ENCODE measurements around the gene REX1BD. TPM values are rescaled to one million over a fixed set of nuclear protein-coding genes. Genes with fewer than 3 reads are reported as not detected.

REX1BD gene
- total RNA-seq, 6 experiments from 2014 or later, result 30.4 to 71.7 (median 45.6) TPM

GRCh38 chr19:18616023-18616422 is 27.4 kb downstream of the REX1BD start:
- ATAC-seq (no peak), DNase-seq (no peak)
- Histone ChIP-seq H3K27ac (no peak overlapping the region), H3K36me3 (no peaks in the 10 kb centered on the region), H3K4me3 (no peak overlapping the region), H3K9me3 (no peaks in the 10 kb centered on the region), H3K27me3 (peaks cover 0 to 6% of the 10 kb centered on the region in 2 donors), H3K4me1 (peaks cover 0 to 3% (median 0%) of the 10 kb centered on the region in 4 donors)
- intact Hi-C loops (cut with DNase I), result no loop called here
- TF ChIP-seq POLR2A (IDR thresholded peaks at IDR 0.05) (no peak), CTCF (IDR thresholded peaks at IDR 0.05) (no peak)
- 83% methylated on average over 1 of the region's 3 CpGs for WGBS (ENCODE audit: insufficient coverage, low coverage, low lambda C conversion rate, missing lambda C conversion rate)

GRCh38 chr19:18617562-18617961 is 29.0 kb downstream of the REX1BD start:
- no peak overlapping the region for H3K4me3 ChIP-seq
- no peaks in the 10 kb centered on the region for H3K27me3 ChIP-seq
- H3K9me3 ChIP-seq, result no peaks in the 10 kb centered on the region
- H3K27ac ChIP-seq, result no peak overlapping the region
- H3K4me1 ChIP-seq, result peaks cover 0 to 3% (median 0%) of the 10 kb centered on the region in 4 donors
- TF ChIP-seq CTCF (IDR thresholded peaks at IDR 0.05) (no peak), POLR2A (IDR thresholded peaks at IDR 0.05) (no peak)
- ATAC-seq, result no peak
- intact Hi-C loops (cut with DNase I), result no loop called here
- no peaks in the 10 kb centered on the region for H3K36me3 ChIP-seq
- DNase-seq, result no peak

- WGBS (ENCODE audit: insufficient coverage, low coverage, low lambda C conversion rate, missing lambda C conversion rate), result 92% methylated on average over 2 of the region's 13 CpGs
- no peaks in the 10 kb centered on the region for H3K9me3 ChIP-seq
- no peaks in the 10 kb centered on the region for H3K36me3 ChIP-seq
- DNase-seq, result no peak
- no peaks in the 10 kb centered on the region for H3K27me3 ChIP-seq
- TF ChIP-seq CTCF (IDR thresholded peaks at IDR 0.05) (no peak), POLR2A (IDR thresholded peaks at IDR 0.05) (no peak)
- no peaks in the 10 kb centered on the region for H3K4me1 ChIP-seq
- no peak overlapping the region for H3K27ac ChIP-seq
- ATAC-seq, result no peak
- no peak overlapping the region for H3K4me3 ChIP-seq
- intact Hi-C loops (cut with DNase I), result no loop called here
These were observed 29.6 kb downstream of the REX1BD start for GRCh38 chr19:18618236-18618635.

- Histone ChIP-seq H3K27me3 (no peaks in the 10 kb centered on the region), H3K4me3 (no peak overlapping the region), H3K4me1 (no peaks in the 10 kb centered on the region), H3K9me3 (no peaks in the 10 kb centered on the region), H3K36me3 (no peaks in the 10 kb centered on the region), H3K27ac (no peak overlapping the region)
- intact Hi-C loops (cut with DNase I), result no loop called here
- DNase-seq (no peak), ATAC-seq (peak in 1 of 4 donors; percentile 23)
- WGBS (ENCODE audit: insufficient coverage, low coverage, low lambda C conversion rate, missing lambda C conversion rate), result 69% methylated on average over 5 of the region's 10 CpGs
- TF ChIP-seq POLR2A (IDR thresholded peaks at IDR 0.05) (no peak), CTCF (IDR thresholded peaks at IDR 0.05) (no peak)
These were observed 31.7 kb downstream of the REX1BD start for GRCh38 chr19:18620311-18620710.

- Histone ChIP-seq H3K4me1 (no peaks in the 10 kb centered on the region), H3K9me3 (no peaks in the 10 kb centered on the region), H3K27me3 (no peaks in the 10 kb centered on the region), H3K4me3 (no peak overlapping the region), H3K36me3 (no peaks in the 10 kb centered on the region), H3K27ac (no peak overlapping the region)
- WGBS (ENCODE audit: insufficient coverage, low coverage, low lambda C conversion rate, missing lambda C conversion rate), result no CpG with 5 or more reads among the region's 7 CpGs
- DNase-seq, result no peak
- intact Hi-C loops (cut with DNase I), result no loop called here
- no peak for ATAC-seq
- no peak for TF ChIP-seq POLR2A (IDR thresholded peaks at IDR 0.05)
- TF ChIP-seq CTCF (IDR thresholded peaks at IDR 0.05), result no peak
These were observed 32.3 kb downstream of the REX1BD start for GRCh38 chr19:18620902-18621301.

All from right lobe of liver (tissue), 6 donors.